HG02642 (cell line): ENCODE results near the gene FBXW4.
A peak's percentile ranks its signal among the peaks of the same experiment; 100 is the strongest.

ENCODE experiments used
- ATAC-seq: cut with Tn5 transposase; IDR thresholded peaks from one replicate; pipeline ENCODE4 v1.9.1; 2021; ENCODE audit warnings: mild to moderate bottlenecking; ENCODE audit not compliant: unreplicated experiment, poor library complexity

Gene FBXW4

DNA sequence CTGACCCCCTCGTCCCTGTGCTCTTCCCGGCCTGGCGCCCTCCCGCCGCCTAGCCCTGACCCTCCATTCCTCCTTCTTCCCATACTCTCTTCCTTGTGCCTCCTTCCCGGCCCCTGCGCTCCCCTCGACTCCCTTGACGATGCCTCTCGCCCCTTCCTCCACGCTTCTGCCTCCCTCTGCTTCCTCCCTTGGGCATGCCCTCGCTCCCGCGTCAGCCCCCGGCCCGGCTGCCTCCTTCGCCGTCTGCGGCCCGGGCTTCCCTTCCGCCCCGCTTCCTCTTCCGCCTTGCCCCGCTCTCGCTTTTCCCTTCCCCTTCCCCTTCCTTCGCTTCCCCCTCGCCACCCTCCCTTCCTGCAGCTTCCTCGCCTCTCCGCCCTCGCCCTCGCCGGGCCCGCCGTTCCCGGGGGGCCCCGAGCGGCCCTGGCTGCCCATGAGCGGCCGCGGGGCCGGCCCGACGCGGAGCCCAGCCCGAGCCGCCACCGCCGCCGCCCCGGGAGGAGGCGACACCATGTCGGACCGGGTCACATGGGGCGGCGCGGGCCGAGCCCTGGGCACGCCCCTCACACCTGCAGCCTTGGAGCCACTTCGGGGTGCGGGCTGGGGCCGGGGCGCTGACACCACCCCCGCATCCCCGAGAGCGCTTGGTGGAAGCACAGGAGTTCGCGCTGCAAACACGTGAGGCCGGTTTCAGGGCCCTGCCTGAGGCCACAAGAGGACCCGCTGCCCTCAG lies at the start of gene FBXW4:
Gene FBXW4 (minus strand): TSS at position 497 of the 730 bp plus-strand sequence. CDS start 65 bp downstream, at position 432.
- peak; percentile 67 for ATAC-seq

- ATAC-seq: no peak
Measured at GRCh38 chr10:101744267-101744666, 49.3 kb upstream of the FBXW4 start.

DNA sequence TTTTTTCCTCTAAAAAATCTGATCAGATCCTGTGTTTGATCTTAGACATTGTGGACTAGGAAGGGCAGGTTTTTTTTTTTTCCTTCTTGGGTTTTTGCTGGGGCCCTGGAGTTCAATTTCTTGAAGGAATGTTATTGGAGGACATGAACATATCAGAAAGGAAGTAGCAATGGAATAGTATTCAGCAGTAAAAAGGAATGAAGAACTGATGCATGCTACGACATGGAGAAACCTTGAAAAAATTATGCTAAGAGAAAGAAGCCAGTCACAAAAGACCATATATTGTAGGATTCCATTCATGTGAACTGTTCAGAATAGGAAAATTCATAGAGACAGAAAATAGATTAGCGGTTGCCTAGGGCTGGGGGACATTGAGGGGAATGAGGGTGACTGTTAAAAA lies 47.0 kb upstream of the FBXW4 start:
- no peak for ATAC-seq

DNA sequence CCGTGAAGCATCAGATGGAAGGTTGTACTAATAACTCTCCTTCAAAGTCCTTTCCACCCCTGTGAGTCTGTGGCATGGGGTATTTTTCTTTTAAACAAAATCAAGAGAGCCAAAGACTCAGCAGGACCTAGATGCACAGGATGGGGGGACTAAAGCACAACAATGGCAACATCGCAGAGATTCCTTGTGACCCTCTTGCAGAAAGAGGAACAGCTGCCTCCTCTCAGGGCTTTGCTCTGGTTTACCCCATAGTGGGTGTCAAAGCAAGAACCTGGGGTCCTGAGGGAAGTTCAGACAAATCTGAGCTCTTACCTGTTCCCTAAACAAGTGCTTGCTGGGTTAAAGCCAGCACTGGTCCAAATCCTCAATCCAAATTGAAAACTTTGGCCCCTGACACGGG lies 41.7 kb upstream of the FBXW4 start:
- no peak for ATAC-seq

GRCh38 chr10:101732096-101732495 lies 37.1 kb upstream of the FBXW4 start:
- ATAC-seq: no peak

DNA sequence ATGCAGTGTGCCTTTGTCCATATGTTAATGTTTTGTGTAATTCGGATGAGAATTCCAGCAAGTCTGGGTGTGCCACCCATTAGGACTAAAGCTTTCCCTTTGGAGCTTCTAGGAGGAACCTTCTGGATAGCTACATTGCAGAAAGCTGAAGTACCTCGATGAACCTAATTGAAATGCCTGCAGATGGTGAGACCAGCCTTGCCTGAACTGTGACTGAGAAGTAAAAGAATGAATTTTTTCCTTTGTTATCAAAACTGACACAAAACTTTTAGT lies 31.1 kb upstream of the FBXW4 start:
- ATAC-seq: no peak

- no peak for ATAC-seq
Measured at GRCh38 chr10:101725296-101726114, 30.5 kb upstream of the FBXW4 start.

DNA sequence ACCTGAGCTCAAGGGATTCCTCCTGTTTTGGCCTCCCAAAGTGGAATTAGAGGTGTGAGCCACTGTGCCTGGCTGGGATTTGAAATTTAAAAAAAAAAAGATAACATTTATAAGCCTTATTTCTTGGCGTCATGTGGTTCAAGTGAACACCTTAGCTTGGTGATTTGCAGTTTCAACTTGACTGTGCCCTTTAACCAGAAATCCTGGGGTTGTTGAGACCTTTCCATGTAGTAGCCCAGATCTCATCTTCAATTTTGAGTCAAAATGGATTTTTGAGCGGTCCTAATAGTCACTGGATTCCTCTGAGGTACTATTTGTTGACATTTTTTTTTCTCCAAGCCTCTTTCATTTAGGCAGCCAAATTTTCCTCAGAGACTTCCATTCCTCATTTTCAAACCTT lies 29.5 kb upstream of the FBXW4 start:
- ATAC-seq: no peak

GRCh38 chr10:101723176-101723575 lies 28.2 kb upstream of the FBXW4 start:
- ATAC-seq: no peak

GRCh38 chr10:101721806-101722205 lies 26.8 kb upstream of the FBXW4 start:
- no peak for ATAC-seq

DNA sequence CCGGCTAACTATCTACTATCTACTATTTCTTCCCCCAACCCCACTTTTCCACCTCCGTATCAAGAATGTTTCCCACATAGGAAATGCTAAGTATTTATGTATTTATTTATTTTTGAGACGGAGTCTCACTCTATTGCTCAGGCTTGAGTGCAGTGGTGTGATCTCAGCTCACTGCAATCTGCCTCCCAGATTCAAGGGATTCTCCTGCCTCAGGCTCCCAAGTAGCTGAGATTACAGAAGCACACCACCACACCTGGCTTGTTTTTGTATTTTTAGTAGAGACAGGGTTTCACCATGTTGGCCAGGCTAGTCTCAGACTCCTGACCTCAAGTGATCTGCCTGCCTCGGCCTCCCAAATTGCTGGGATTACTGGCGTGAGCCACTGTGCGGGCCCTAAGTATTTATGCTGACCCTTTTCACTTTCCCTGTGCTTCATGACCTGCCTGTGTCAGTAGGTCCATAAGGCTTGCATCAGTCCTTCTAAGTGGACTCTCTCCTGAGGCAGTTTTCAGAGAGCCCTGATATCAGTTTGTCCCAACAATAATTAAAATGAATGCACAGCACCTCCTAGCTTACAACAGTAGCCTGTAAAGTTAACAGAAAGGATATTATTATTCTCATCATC lies 25.7 kb upstream of the FBXW4 start:
- no peak for ATAC-seq

DNA sequence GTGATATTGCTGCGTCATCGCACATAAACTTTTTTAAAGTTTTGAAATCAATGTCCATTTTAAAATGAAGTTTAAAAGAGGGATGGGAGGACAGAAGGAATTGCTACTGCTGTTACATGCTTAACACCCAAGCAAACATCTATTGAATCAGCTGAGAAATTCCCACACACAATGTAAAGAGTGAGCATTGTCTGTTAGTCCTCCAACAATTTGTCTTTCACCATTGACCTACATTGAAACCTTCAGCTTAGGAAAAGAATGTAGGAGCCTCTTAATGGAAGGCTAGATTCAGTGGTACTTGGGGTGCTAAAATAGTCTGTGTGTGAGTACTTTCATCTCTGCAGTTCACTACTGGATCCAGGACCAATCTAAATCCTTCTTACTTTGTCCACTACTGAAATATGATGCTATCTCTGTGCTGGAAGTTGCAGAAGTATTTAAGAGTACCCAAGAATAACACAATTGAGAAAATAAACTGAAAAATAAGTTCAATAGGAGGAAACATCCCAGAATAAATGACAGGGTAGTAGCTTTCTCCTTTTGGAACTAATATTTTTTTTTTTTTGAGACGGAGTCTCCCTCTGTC lies 23.8 kb upstream of the FBXW4 start:
- ATAC-seq: no peak

DNA sequence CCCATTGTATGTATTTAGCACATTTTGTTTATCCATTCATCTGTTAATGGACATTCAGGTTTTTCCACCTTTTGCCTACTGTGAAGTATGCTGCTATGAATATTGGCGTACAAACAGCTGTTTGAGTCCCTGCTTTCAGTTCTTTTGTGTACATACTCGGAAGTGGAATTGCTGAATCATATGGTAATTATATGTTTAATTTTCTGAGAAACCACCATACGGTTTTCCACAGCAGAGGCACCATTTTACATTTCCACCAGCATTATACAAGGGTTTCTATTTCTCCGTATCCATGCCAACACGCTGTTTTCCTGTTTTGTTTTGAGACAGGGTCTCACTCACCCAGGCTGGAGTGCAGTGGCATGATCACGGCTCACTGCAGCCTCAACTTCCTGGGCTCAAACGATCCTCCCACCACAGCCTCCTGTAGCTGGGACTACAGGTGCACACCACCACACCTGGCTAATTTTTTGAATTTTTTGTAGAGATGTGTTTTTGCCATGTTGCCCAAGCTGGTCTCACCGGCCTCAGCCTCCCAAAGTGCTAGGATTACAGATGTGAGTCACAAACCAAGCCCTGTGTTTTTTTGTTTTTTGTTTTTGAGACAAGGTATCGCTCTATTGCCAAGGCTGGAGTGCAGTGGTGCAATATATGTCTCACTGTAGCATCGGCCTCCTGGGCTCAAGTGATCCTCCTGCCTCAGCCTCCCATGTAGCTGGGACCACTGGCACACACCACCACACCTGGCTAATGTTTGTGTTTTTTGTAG lies 22.1 kb upstream of the FBXW4 start:
- ATAC-seq: no peak

DNA sequence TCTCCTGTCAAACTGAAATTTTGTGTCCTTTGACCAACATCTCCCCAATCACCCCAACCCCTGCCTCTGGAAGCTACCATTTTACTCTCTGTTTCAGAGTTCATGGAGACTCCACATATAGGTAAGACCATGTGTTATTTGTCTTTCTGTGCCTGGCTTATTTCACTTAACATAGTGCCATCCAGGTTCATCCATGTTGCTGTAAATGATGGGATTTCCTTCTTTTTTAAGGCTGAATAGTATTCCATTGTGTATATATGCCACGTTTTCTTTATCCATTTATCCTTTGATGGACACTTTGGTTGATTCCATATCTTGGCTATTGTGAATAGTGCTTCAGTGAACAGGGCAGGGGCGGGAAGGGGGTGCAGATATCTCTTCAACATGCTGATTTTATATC lies 18.0 kb upstream of the FBXW4 start:
- ATAC-seq: no peak

GRCh38 chr10:101710793-101711192 lies 15.8 kb upstream of the FBXW4 start:
- no peak for ATAC-seq

- ATAC-seq: no peak
Measured at GRCh38 chr10:101710059-101710695, 15.2 kb upstream of the FBXW4 start.

DNA sequence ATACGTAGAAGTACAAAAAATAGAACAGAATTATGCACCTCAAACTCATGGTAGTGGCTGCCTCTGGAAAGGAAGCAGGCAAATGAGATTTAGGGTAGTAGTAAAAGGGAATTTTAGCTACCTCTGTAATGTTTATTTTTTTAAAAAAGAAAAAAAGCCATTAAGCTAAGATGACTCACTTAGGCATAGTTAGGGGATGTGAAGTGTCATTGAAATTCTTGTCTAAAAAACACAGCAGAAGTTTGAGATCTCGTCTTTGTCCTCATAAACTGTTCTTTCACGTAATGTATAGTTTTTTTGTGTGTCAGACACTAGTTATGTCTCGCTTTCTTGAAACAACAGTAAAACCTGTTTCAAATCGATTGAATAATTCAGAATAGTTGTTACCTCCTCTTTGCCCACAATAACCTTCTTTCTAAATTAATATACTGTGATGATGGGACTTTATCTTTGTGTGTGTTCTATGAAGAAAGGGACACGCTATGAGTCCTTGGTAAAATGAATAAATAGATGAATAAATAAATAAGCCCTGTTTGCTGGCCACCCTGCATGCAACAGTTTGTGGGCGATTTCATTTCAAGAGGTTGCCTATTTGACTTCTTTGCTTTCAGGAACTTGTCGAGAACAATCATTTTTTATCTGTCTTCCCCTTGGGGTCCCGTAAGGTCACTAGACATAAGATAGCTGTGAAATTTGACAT lies 14.5 kb upstream of the FBXW4 start:
- no peak for ATAC-seq

- ATAC-seq: no peak
Measured at GRCh38 chr10:101708870-101709269, 13.9 kb upstream of the FBXW4 start.

GRCh38 chr10:101708073-101708472 lies 13.1 kb upstream of the FBXW4 start:
- ATAC-seq: no peak
